Measurements from ENCODE around the gene TMED6.

Gene TMED6

GRCh38 chr16:69310653-69311532, 40.7 kb downstream of the TMED6 start, which contains the start of gene VPS4A:
Gene VPS4A (plus strand): TSS chr16:69311350. CDS start chr16:69311512, 162 bp downstream.
- TF ChIP-seq EP300 (IDR thresholded peaks at IDR 0.05; ENCODE audit: borderline replicate concordance): no peak
- TF ChIP-seq TCF12 (IDR thresholded peaks at IDR 0.05; ENCODE audit: low read depth): peak; percentile 37; the same call in 1 of the 2 replicates
- peak; percentile 41; the same call in 1 of the 2 replicates for TF ChIP-seq YY1 (IDR thresholded peaks at IDR 0.05; ENCODE audit: low read depth)
- peak; percentile 4; the same call in 1 of the 2 replicates for TF ChIP-seq USF1 (IDR thresholded peaks at IDR 0.05)
- no peak for TF ChIP-seq REST (IDR thresholded peaks at IDR 0.05; ENCODE audit: low read depth)
- peak; percentile 35; the same call in 1 of the 2 replicates for TF ChIP-seq RAD21 (IDR thresholded peaks at IDR 0.05; ENCODE audit: low read depth)
- peak; percentile 67; the same call in 1 of the 2 replicates for TF ChIP-seq MAX (IDR thresholded peaks at IDR 0.05)
- peak; percentile 69; the same call in 1 of the 2 replicates for TF ChIP-seq TAF1 (IDR thresholded peaks at IDR 0.05; ENCODE audit: low read depth)

- no peak for TF ChIP-seq TAF1 (IDR thresholded peaks at IDR 0.05; ENCODE audit: low read depth)
- no peak for TF ChIP-seq CEBPB (IDR thresholded peaks at IDR 0.05)
- TF ChIP-seq YY1 (IDR thresholded peaks at IDR 0.05; ENCODE audit: low read depth): no peak
- no peak for TF ChIP-seq EGR1 (IDR thresholded peaks at IDR 0.05)
Observed at GRCh38 chr16:69309316-69309715, 42.3 kb downstream of the TMED6 start.

- TF ChIP-seq CREB1 (IDR thresholded peaks at IDR 0.05; ENCODE audit: low read depth) (no peak), MAX (IDR thresholded peaks at IDR 0.05) (no peak), EGR1 (IDR thresholded peaks at IDR 0.05) (no peak), REST (IDR thresholded peaks at IDR 0.05; ENCODE audit: low read depth) (no peak), FOXM1 (IDR thresholded peaks at IDR 0.05; ENCODE audit: borderline replicate concordance, low read depth) (no peak), TCF12 (IDR thresholded peaks at IDR 0.05; ENCODE audit: low read depth) (no peak), TEAD4 (IDR thresholded peaks at IDR 0.05) (no peak), NFIC (IDR thresholded peaks at IDR 0.05) (no peak), EP300 (IDR thresholded peaks at IDR 0.05; ENCODE audit: borderline replicate concordance) (no peak), CEBPB (IDR thresholded peaks at IDR 0.05) (no peak), ZBTB7A (IDR thresholded peaks at IDR 0.05; ENCODE audit: low read depth) (no peak), USF1 (IDR thresholded peaks at IDR 0.05) (no peak), TAF1 (IDR thresholded peaks at IDR 0.05; ENCODE audit: low read depth) (no peak), RAD21 (IDR thresholded peaks at IDR 0.05; ENCODE audit: low read depth) (no peak), YY1 (IDR thresholded peaks at IDR 0.05; ENCODE audit: low read depth) (no peak)
Observed at GRCh38 chr16:69307856-69308255, 43.7 kb downstream of the TMED6 start.

- TF ChIP-seq EP300 (IDR thresholded peaks at IDR 0.05; ENCODE audit: borderline replicate concordance) (no peak), EGR1 (IDR thresholded peaks at IDR 0.05) (no peak), TEAD4 (IDR thresholded peaks at IDR 0.05) (no peak), TAF1 (IDR thresholded peaks at IDR 0.05; ENCODE audit: low read depth) (no peak), USF1 (IDR thresholded peaks at IDR 0.05) (no peak), MAX (IDR thresholded peaks at IDR 0.05) (no peak), RAD21 (IDR thresholded peaks at IDR 0.05; ENCODE audit: low read depth) (no peak)
Observed at GRCh38 chr16:69307091-69307490, 44.5 kb downstream of the TMED6 start.

- TF ChIP-seq MAX (IDR thresholded peaks at IDR 0.05) (no peak), ZBTB7A (IDR thresholded peaks at IDR 0.05; ENCODE audit: low read depth) (no peak), YY1 (IDR thresholded peaks at IDR 0.05; ENCODE audit: low read depth) (no peak), NFIC (IDR thresholded peaks at IDR 0.05) (no peak), EGR1 (IDR thresholded peaks at IDR 0.05) (no peak), CREB1 (IDR thresholded peaks at IDR 0.05; ENCODE audit: low read depth) (no peak), TEAD4 (IDR thresholded peaks at IDR 0.05) (no peak), EP300 (IDR thresholded peaks at IDR 0.05; ENCODE audit: borderline replicate concordance) (no peak), TCF12 (IDR thresholded peaks at IDR 0.05; ENCODE audit: low read depth) (no peak), USF1 (IDR thresholded peaks at IDR 0.05) (no peak), FOXM1 (IDR thresholded peaks at IDR 0.05; ENCODE audit: borderline replicate concordance, low read depth) (no peak), TAF1 (IDR thresholded peaks at IDR 0.05; ENCODE audit: low read depth) (no peak), REST (IDR thresholded peaks at IDR 0.05; ENCODE audit: low read depth) (no peak), CEBPB (IDR thresholded peaks at IDR 0.05) (no peak), RAD21 (IDR thresholded peaks at IDR 0.05; ENCODE audit: low read depth) (no peak)
Observed at GRCh38 chr16:69306031-69306430, 45.6 kb downstream of the TMED6 start.
